Retinal pigment epithelial cell (primary cell): Measurements from ENCODE around the gene SLC25A13.

Experiments
- DNase-seq: peaks from one replicate; pipeline ENCODE4 v3.0.0-alpha.2; 2010; ENCODE audit warnings: low read depth
- H3K4me3 ChIP-seq: 2 replicates; pipeline ENCODE4 v1.5.1; 2011; ENCODE audit warnings: mild to moderate bottlenecking, low read length, control low read depth, moderate library complexity
- TF ChIP-seq, protein P1 (sequence below): conservative IDR thresholded peaks from 2 replicates; pipeline ENCODE4 v1.5.1; 2011; ENCODE audit warnings: low read depth, low read length, control low read depth, inconsistent platforms

The SLC25A13 gene

DNA sequence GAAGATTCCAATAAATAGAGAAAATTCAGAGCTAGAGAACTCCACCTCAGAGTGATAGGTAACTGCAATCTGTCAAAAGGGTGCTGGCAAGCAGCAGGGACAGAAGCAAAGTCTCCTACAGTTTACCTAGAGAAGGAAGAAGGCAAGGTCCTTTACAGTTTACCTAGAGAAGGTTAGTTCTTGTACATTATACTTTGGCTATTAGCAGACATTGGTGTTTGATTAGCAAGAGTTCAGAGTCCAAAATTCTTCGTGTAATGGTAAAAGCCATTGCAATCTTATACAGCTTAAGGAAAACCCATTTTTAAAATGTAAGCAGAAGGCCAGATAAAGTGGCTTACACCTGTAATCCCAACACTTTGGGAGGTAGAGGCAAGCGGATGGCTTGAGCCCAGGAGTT, 45.9 kb downstream of the SLC25A13 start:
- no peak overlapping the region for H3K4me3 ChIP-seq
- TF ChIP-seq, protein P1, sequence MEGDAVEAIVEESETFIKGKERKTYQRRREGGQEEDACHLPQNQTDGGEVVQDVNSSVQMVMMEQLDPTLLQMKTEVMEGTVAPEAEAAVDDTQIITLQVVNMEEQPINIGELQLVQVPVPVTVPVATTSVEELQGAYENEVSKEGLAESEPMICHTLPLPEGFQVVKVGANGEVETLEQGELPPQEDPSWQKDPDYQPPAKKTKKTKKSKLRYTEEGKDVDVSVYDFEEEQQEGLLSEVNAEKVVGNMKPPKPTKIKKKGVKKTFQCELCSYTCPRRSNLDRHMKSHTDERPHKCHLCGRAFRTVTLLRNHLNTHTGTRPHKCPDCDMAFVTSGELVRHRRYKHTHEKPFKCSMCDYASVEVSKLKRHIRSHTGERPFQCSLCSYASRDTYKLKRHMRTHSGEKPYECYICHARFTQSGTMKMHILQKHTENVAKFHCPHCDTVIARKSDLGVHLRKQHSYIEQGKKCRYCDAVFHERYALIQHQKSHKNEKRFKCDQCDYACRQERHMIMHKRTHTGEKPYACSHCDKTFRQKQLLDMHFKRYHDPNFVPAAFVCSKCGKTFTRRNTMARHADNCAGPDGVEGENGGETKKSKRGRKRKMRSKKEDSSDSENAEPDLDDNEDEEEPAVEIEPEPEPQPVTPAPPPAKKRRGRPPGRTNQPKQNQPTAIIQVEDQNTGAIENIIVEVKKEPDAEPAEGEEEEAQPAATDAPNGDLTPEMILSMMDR, result no peak
- no peak for DNase-seq

DNA sequence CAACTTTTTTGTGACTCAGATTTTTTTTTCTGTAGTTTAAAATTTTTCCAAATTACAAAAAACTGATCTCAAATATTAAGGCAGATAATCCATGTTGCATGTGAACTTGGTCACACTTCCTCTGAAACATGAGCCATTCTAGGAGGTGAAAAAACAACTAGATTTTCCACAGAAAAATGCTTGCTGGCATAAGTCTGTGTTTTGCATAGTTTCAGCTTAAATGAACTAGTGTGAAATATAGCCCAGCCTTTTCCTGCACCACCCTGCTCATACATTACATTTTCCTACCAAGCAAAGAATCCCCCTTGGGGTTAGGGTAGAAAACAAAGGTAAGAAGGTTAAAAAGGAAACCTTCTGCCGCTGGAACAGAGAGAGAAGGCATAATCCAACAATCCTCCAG, 48.2 kb downstream of the SLC25A13 start:
- no peak overlapping the region for H3K4me3 ChIP-seq
- DNase-seq, result no peak
- TF ChIP-seq, protein P1, result no peak

DNA sequence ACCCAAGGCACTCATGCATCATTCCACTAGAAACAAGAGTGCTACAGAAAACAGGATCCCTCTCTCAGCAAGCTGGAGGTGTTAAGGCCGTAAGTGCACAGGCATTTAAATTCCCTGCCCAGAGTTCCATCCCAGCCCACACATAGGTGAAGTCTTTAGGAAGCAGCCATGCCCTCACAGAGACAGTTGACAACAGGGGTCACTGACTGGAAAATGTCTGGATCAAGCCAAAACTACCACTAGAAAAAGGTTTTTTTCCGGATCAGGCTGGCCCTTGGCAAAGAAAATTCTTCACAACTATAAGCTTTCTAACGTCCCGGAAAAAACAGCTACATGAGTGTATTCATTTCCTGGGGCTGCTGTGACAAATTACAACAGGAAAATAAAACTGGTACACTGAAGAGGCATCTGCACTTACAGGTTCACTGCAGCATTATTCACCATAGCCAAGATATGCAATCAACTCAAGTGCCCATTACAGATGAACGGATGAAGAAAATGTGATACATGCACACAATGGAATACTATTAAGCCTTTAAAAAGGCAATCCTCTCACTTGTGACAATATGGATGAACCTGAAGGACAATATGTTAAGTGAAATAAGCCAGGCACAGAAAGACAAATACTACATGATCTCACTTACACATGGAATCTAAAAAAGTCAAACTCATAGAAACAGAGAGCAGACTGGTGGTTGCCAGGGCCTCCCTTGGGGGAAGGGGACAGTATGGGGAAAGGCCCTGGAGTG, 52.5 kb downstream of the SLC25A13 start:
- H3K4me3 ChIP-seq, result no peak overlapping the region
- DNase-seq, result no peak
- TF ChIP-seq, protein P1, result no peak

DNA sequence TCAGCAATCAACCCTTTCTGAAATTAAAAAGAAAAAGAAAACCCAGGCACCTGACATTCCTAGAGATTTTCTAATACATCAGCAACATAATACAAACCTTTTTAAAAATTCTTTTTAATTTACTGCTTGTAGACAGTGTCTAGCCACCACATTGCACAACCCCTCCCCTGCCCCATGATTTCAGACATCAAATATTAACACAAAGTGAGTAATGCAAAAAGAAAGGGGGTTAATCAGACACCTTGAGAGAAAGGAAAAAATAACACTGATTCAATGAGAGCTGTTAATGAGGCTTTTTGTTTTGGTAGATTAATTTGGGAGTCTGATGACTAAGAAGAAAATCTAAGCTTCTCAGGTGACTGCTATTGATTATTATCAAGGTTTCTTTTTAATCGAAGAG, 55.3 kb downstream of the SLC25A13 start:
- TF ChIP-seq, protein P1, result no peak

DNA sequence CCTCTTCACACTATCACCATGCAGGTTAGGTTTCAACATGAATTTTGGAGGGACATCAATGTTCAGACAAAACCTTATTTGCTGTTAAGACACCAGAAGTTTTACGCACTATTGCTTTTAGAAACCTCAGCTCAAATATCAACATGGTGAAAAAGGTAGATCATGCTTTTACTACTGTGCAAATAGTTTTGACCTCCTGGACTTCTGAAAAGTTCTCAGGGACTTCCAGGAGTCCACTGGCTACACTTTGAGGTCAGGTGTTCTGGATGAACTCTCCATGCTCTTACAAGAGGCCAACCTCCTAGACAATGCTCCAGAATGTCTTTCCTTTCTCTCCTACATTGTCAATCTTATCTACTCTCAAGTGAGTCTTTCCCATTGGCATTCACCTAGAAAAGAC, 55.9 kb downstream of the SLC25A13 start:
- TF ChIP-seq, protein P1, result no peak
- DNase-seq, result no peak
- no peak overlapping the region for H3K4me3 ChIP-seq

More for the DNA sequence above, 55.3 kb downstream of the SLC25A13 start:
- DNase-seq, result no peak
- no peak overlapping the region for H3K4me3 ChIP-seq

DNA sequence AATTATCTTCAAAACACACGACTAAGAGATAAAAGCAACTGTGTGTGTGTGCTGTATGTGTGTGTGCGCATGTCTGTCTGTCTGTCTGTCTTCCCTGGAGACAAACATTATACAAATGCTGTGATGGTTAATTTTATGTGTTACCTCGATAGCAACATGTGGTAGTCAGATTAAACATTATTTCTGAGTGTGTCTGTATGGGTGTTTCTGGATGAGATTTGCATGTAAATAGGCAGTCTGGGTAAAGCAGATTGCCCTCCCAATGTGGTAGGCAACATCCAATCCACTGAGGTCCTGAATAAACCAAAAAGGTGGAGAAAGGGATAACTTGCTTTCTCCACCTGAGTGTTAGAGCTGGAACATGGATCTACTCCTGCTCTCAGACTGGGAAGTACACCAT, 67.9 kb downstream of the SLC25A13 start:
- no peak overlapping the region for H3K4me3 ChIP-seq
- no peak for DNase-seq
- TF ChIP-seq, protein P1, result no peak

DNA sequence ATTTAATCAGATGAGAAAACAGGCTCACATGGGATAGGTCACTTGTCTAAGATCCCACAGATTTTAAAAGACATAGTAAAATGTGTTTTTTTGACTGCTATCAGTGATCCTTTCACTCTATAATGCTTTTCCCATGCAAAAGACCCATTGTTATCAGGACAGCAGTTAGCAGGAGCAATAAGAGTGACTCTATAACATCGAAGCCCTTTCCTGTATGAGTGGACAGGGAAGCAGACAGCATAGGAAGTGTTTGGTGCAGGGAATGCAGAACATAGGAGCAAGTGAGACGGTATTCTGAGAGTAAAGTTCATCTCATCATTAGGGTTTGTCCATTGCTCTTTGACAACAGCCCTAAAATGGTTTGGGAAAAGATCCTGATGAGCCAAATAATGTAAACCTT, 68.5 kb downstream of the SLC25A13 start:
- no peak for DNase-seq
- H3K4me3 ChIP-seq, result no peak overlapping the region
- TF ChIP-seq, protein P1, result no peak
